Fibroblast of mammary gland (primary cell): Measurements from ENCODE around the gene HLA-DRA.

Experiments
- DNase-seq: peaks from one replicate; pipeline ENCODE4 v3.0.0-alpha.2; 2010; ENCODE audit warnings: low read depth
- H3K4me3 ChIP-seq: 2 replicates; pipeline ENCODE4 v1.5.1; 2011; ENCODE audit warnings: low read depth, mild to moderate bottlenecking, low read length, moderate library complexity; ENCODE audit not compliant: control insufficient read depth
- TF ChIP-seq, protein P1 (sequence below): conservative IDR thresholded peaks from 2 replicates; pipeline ENCODE4 v1.5.1; 2011; ENCODE audit warnings: low read depth, low read length, inconsistent platforms; ENCODE audit not compliant: control insufficient read depth, insufficient read depth

Gene HLA-DRA

DNA sequence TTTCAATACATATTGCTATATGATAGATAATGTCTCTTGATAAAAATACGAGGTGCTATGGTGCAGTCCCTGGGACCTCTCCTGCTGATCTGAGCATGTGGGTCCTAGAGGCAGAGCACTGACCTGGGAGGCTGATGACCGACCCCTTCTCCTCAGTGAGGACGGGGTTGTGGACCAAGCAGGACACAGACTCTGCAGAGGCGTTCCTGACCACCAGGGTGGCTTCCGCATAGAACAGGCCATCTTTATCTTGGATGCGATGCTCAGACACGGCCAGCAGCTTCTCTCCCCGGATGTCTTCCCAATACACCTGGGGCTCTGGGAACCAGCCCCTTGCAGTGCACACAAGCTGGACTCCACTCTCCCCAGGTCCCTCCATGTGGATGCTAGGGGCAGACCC, 36.9 kb upstream of the HLA-DRA start:
- TF ChIP-seq, protein P1, sequence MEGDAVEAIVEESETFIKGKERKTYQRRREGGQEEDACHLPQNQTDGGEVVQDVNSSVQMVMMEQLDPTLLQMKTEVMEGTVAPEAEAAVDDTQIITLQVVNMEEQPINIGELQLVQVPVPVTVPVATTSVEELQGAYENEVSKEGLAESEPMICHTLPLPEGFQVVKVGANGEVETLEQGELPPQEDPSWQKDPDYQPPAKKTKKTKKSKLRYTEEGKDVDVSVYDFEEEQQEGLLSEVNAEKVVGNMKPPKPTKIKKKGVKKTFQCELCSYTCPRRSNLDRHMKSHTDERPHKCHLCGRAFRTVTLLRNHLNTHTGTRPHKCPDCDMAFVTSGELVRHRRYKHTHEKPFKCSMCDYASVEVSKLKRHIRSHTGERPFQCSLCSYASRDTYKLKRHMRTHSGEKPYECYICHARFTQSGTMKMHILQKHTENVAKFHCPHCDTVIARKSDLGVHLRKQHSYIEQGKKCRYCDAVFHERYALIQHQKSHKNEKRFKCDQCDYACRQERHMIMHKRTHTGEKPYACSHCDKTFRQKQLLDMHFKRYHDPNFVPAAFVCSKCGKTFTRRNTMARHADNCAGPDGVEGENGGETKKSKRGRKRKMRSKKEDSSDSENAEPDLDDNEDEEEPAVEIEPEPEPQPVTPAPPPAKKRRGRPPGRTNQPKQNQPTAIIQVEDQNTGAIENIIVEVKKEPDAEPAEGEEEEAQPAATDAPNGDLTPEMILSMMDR, result no peak
- no peak overlapping the region for H3K4me3 ChIP-seq
- no peak for DNase-seq

DNA sequence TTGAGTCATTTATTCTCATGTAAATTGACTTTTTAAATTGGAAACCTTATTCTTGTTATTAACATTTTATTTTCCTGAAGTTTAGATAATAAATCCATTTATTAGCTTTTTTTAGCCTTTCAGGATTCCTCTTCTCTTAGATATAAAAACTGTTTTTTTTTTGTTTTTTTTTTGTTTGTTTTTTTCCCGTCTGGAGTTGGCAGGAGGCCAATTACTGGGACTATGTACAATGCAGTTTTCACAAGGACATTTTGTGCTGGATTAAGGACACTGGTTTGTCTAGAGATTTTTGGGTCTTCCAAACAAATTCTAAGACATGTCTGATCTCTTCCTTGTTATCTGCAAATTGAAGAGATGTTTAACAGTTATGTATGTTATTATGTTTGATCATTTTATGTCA, 34.0 kb upstream of the HLA-DRA start:
- H3K4me3 ChIP-seq, result no peak overlapping the region
- TF ChIP-seq, protein P1, result no peak
- no peak for DNase-seq

DNA sequence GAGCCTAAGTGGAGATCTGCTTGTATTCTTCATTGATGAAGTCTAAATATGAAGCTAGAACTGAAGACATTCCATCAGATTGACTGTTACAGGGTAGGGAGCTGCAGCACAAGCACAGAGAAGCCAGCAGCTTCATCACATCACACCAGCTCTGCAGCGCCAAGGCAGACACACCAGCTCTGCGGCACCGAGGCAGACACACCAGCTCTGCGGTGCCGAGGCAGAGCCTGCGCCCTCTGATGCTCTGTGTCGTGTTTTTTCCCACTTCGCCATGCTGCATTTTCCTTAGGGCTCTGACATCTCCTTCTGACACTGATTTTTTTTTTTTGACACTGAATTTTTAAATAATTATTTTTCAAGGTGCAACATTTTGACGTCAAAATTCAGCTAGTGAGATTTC, 33.5 kb upstream of the HLA-DRA start:
- DNase-seq, result no peak
- no peak overlapping the region for H3K4me3 ChIP-seq
- TF ChIP-seq, protein P1, result no peak

DNA sequence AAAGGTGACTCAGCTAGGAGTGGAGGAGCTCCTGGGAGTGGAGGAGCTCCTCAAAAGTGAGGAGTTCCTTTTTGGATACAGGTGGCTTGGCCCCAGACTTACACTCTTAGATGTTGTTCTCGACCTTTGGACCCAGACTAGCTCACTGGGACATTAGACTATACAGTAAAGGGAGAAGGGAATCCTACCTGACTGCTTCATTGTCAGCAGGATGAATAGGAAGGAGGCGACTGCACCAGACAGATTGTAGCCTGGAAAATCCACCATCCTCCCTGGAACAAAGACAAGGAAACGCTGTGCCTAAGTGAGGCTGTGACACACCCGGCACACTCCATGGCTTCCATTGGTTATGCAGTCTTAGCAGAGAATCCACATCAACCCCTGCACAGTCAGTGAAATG, 32.8 kb upstream of the HLA-DRA start, which contains the start of gene BTNL2:
TSS of gene BTNL2 (minus strand) at position 325 of the 400 bp plus-strand sequence. CDS start at position 267, 58 bp downstream.
- H3K4me3 ChIP-seq, result no peak within 1 kb of the TSS
- TF ChIP-seq, protein P1, result no peak
- no peak for DNase-seq

DNA sequence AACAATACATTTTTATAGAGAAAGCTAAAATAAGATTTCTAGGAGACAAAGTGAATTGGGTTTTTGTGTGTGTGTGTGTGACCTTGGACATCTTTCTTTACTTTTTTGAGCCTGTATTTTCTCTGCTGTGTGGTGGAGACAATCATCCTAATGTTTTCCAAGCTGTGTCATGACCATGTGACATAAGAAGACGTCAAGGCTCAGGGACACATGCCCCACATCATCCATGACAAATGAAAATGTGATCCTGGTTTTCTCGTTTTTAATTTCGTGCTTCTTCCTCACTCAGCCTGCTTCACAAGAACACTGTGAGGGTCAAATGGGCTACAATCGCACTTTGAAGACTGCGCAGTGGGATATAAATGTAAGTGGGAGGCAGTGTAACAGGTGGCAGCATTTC, 28.8 kb upstream of the HLA-DRA start:
- no peak for DNase-seq
- no peak overlapping the region for H3K4me3 ChIP-seq
- TF ChIP-seq, protein P1, result no peak

DNA sequence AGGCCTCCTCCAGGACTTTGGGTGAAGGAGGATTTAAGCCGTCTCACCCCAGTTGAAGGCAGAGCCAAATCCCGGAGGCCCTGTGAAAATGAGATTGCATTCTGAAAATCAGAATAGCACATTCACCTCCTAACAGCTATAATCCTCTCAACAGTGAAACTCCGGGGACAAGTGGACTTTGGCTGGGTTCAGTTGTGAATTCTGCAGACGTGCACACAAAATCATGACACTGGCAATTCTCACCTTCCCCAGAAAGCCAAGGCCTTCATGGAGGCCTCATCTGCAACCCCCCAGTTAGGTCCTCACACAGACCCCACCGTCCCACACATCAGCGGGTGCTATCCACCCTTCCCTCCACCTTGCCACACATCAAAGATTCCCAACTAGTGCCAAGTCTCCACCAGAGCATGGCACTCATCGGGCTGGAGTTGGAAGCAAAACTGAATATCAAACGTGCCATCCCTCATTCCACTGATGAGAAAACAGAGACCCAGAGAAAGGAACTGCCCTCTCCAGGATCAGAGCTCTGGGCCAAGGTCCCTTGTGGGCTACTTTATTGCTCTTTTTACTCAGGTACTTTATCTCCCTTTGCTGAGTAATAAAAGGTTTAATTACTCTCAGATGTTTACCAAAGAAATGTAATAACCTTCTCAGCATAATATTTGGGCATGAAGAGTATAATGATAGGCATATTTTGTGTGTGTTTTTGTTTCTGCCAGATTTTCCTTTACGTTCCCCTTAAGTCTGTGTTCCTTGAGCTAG, 27.9 kb upstream of the HLA-DRA start:
- H3K4me3 ChIP-seq, result no peak overlapping the region
- TF ChIP-seq, protein P1, result no peak
- no peak for DNase-seq
